ENCODE results near the gene SERINC5. TPM values are rescaled to one million over a fixed set of nuclear protein-coding genes. Genes with fewer than 3 reads are reported as not detected.
"Not testable (repeated sequence)": the region's sequence is repeated elsewhere in the genome, so short reads cannot be mapped to it uniquely, and the experiment has no call there.

Gene SERINC5
- total RNA-seq, 4 donors from 2014 or later, result 19.5 to 32.8 (median 25.6) TPM

DNA sequence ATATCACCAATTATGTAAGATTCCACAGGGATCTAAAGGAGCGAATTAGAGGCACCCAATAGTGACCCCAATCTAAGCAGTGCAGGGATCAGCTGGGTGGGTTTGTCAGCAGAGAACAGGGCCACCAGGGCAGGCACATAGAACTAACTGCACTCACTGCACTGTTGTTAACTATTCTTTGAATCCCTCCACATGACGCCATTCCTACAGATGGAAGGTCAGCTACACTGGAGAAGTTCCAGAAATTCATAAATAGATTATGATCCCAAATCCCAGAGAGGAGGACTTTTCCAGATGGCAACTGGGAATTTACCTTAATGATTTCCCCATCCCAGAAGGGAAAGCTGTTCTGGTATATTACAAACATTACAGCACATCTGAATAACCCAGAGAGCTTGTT is 136.5 kb downstream of the SERINC5 start:
- TF ChIP-seq, protein P1, sequence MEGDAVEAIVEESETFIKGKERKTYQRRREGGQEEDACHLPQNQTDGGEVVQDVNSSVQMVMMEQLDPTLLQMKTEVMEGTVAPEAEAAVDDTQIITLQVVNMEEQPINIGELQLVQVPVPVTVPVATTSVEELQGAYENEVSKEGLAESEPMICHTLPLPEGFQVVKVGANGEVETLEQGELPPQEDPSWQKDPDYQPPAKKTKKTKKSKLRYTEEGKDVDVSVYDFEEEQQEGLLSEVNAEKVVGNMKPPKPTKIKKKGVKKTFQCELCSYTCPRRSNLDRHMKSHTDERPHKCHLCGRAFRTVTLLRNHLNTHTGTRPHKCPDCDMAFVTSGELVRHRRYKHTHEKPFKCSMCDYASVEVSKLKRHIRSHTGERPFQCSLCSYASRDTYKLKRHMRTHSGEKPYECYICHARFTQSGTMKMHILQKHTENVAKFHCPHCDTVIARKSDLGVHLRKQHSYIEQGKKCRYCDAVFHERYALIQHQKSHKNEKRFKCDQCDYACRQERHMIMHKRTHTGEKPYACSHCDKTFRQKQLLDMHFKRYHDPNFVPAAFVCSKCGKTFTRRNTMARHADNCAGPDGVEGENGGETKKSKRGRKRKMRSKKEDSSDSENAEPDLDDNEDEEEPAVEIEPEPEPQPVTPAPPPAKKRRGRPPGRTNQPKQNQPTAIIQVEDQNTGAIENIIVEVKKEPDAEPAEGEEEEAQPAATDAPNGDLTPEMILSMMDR (IDR thresholded peaks at IDR 0.05), result no peak
- ATAC-seq (ENCODE audit: low FRiP score) (no peak), DNase-seq (ENCODE audit: low spot score) (no peak)

DNA sequence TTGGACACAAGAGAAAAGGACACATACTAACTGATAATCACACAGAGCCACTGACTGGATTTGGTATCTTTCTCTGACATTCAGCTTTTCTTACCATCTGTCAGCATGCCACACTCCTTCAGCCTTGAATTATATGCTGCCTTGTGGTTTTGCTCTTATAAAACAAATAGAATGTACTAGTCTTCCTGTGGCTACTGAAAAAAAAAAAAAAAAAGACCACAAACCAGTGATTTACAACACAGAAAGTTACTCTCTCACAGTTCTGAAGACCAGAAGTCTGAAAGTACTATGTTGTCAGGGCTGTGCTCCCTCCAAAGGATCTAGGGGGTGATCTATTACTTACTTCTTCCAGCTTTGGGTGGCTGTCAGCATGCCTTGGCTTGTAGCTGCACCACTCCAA is 138.4 kb downstream of the SERINC5 start:
- no peak for ATAC-seq (ENCODE audit: low FRiP score)
- DNase-seq (ENCODE audit: low spot score), result no peak
- TF ChIP-seq, protein P1 (IDR thresholded peaks at IDR 0.05), result no peak

DNA sequence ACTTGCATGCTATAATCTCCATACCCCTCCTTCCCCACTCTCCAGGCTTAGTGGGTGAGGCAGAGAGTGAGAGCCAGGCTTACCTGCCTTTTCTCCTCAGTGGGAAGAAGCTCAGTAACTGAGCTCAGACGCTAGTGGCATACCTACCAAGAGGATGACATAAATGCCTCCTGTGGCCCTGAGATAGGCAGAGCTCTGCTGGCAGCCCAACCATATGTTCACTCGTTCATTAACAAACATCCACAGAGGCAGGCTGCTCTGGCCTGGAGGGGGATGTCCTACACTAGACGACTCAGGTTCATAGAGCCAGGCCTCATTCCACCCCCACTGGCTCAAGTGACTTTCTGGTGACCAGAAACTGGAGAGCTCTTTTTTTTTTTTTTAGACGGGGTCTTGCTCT is 139.4 kb downstream of the SERINC5 start:
- TF ChIP-seq, protein P1 (IDR thresholded peaks at IDR 0.05), result no peak
- ATAC-seq (ENCODE audit: low FRiP score) (no peak), DNase-seq (ENCODE audit: low spot score) (no peak)

- DNase-seq (ENCODE audit: low spot score) (no peak), ATAC-seq (ENCODE audit: low FRiP score) (no peak)
- TF ChIP-seq, protein P1 (IDR thresholded peaks at IDR 0.05), result no peak
Measured at GRCh38 chr5:80116000-80116399, 139.8 kb downstream of the SERINC5 start.

DNA sequence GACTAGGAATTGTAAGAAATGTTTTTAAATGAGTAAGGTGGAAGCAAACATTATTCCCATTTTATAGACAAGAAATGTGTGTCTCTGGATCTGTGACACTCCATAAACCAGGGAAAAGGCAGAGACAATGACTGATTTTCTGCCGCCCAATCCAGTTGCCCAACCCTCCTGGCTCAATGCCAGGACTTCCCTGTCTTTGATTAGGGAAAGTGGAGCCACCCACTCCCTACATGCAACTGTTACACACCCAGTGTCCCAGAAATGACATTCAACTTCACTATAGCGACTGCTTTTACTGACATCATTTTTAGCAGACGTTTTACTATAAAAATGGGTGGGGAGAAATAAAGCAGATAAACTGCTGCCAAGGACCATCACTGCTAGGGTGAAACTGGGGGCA is 141.0 kb downstream of the SERINC5 start:
- ATAC-seq (ENCODE audit: low FRiP score), result no peak
- no peak for DNase-seq (ENCODE audit: low spot score)
- TF ChIP-seq, protein P1 (IDR thresholded peaks at IDR 0.05), result no peak

GRCh38 chr5:80111376-80111990 is 144.4 kb downstream of the SERINC5 start:
- DNase-seq (ENCODE audit: low spot score); ATAC-seq (ENCODE audit: low FRiP score): not testable (repeated sequence)

DNA sequence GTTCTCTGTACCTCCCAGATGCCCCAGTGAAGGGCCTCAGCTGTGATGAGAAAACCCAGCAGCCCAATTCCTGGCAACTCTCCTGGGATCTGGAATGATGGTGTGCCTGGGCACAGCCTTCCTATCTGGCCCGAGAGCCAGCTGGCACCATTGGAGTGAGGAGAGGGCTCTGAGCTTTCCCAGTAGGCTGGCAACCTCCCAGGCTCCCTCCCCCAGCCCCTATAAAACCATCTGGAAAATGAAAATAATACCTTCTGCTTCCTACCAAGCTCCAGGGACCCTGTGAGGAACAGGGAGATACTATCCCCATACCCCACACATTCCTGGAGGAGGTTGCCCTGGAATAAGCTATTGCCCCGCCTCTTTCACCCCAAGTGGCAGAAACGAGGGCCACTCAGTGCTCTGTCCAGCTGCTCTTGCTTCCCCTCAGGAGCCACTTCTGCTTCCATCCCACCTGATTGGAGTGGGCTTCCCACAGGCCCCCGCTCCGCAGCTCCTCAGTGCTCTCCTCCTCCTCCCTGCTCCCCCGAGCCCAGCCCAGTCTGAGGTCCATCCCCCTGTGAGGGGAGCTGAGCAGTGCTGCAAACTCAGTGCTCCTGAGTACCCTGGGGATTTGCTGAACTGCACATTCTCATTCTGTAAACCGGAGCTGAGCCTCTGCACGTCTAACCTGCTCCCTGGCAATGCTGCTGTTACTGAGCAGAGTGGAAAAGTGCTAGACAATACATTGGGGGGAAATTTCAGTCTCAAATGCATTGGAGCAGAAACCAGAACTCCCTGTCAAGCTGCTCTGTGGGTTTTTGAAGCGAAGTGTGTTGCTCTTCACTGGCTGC is 146.0 kb downstream of the SERINC5 start:
- ATAC-seq (ENCODE audit: low FRiP score), result peak; percentile 72
- no peak for DNase-seq (ENCODE audit: low spot score)
- TF ChIP-seq, protein P1 (IDR thresholded peaks at IDR 0.05), result no peak

Measured in omental fat pad (tissue), 4 donors.